ENCODE data around the gene ATL1.
"Not testable (repeated sequence)": the region's sequence is repeated elsewhere in the genome, so short reads cannot be mapped to it uniquely, and the experiment has no call there.

Gene ATL1

DNA sequence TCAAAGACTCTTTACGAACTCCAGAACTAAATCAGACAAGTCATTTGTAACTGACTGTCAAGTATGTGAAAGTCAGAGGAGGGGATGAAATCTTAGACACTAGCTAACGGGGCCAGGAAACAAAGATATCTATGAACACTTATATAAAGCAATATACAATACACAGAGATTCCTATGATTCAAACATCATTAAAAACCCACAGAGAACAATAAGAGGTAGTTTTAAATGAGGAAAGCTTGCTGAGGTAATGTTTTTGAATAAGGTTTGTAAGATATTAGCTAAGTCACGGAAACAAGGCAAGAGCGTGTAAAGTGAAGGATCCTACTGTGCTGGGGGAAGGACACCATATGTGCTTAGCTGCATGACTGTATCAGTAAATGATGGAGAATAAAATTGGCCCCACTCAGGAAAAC, 71.5 kb downstream of the ATL1 start:
- no peak for FAIRE-seq
- no peak for TF ChIP-seq POLR2A (IDR thresholded peaks at IDR 0.05; ENCODE audit: low read depth, low read length)

DNA sequence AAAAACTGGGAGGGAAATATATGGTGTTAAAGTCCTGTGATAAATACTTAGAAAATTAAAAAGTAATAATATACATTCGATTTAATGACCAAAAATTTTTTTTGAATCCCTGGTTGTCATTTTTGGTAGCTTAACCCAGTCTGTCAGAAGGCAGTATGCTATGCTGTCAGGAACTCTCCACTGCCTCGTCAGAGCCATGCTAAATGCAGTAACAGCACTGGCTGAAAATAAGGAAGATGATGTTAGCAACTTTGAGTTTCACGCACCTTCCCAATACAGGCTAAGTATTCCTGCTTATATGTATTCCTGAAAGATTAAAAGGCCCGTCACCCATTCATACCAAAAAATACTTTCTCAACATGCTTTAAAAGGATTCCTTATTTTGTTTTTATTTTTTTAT, 74.0 kb downstream of the ATL1 start:
- no peak for TF ChIP-seq POLR2A (IDR thresholded peaks at IDR 0.05; ENCODE audit: low read depth, low read length)
- no peak for DNase-seq (ENCODE audit: insufficient read length, low spot score)
- FAIRE-seq: no peak

More for the DNA sequence above, 71.5 kb downstream of the ATL1 start:
- DNase-seq (ENCODE audit: insufficient read length, low spot score): no peak

- DNase-seq (ENCODE audit: insufficient read length, low spot score) (no peak), FAIRE-seq (no peak)
- TF ChIP-seq POLR2A (IDR thresholded peaks at IDR 0.05; ENCODE audit: low read depth, low read length): no peak
Measured at GRCh38 chr14:50635141-50635540, 75.2 kb downstream of the ATL1 start.

GRCh38 chr14:50647282-50647681, 87.3 kb downstream of the ATL1 start:
- TF ChIP-seq POLR2A (IDR thresholded peaks at IDR 0.05; ENCODE audit: low read depth, low read length): no peak
- no peak for FAIRE-seq
- no peak for DNase-seq (ENCODE audit: insufficient read length, low spot score)

- FAIRE-seq (no peak), DNase-seq (ENCODE audit: insufficient read length, low spot score) (no peak)
- no peak for TF ChIP-seq POLR2A (IDR thresholded peaks at IDR 0.05; ENCODE audit: low read depth, low read length)
Measured at GRCh38 chr14:50647753-50648152, 87.8 kb downstream of the ATL1 start.

DNA sequence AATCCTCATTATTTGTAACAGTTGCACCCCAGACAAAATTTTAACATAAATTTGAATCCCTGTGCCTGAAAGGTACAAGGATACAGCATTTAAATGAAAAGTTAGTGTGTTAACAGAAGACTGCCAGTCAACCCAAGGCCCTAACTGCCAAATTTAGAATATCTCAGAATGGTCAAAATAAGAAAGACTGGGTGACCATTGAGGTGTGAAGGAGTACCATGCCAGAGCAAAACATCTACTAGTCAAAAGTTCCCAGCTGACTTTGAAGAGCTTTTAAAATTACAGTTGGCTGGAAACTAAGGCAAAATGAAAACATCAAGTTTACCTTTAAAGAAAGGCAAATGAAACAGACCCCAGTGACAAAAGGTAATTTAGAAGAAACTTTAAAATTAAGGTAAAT, 89.7 kb downstream of the ATL1 start:
- FAIRE-seq (no peak), DNase-seq (ENCODE audit: insufficient read length, low spot score) (no peak)

DNA sequence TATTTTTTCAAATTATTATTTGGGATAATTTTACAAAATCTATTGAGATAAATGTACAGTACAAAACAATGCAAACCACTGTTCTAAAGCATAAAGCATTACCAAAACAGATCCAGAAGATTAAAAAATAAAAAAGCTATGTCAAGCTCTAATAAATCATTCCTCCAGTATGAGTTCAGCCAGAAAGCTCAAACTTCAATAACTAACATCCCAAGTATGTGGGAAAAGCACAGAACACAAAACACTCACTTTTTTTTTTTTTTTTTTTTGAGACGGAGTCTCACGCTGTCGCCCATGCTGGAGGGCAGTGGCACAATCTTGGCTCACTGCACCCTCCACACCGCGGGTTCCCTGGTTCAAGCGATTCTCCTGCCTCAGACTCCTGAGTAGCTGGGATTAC, 96.8 kb downstream of the ATL1 start:
- FAIRE-seq (no peak), DNase-seq (ENCODE audit: insufficient read length, low spot score) (no peak)
- TF ChIP-seq POLR2A (IDR thresholded peaks at IDR 0.05; ENCODE audit: low read depth, low read length): no peak

More for the DNA sequence above, 89.7 kb downstream of the ATL1 start:
- no peak for TF ChIP-seq POLR2A (IDR thresholded peaks at IDR 0.05; ENCODE audit: low read depth, low read length)

DNA sequence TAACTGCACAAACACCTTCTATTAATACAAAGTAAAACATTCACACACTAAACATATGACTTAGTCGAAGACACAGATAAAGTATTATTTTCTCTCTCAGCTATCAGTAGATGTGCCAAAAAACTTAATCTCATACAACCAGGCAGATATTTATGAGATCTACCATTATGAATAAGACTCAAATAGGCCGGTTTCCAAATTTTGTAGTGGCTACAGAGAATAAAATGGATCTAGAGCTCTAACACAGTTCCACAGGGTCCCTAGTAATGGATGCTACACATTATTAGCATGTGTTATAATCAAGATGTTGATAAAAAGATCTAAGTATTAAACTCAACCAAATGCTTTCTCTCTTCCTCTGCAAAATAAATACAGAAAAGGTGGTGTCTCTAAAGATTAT, 97.8 kb downstream of the ATL1 start:
- FAIRE-seq: no peak
- no peak for DNase-seq (ENCODE audit: insufficient read length, low spot score)
- TF ChIP-seq POLR2A (IDR thresholded peaks at IDR 0.05; ENCODE audit: low read depth, low read length): no peak

GRCh38 chr14:50658203-50658602, 98.3 kb downstream of the ATL1 start:
- DNase-seq (ENCODE audit: insufficient read length, low spot score) (no peak), FAIRE-seq (no peak)
- no peak for TF ChIP-seq POLR2A (IDR thresholded peaks at IDR 0.05; ENCODE audit: low read depth, low read length)

DNA sequence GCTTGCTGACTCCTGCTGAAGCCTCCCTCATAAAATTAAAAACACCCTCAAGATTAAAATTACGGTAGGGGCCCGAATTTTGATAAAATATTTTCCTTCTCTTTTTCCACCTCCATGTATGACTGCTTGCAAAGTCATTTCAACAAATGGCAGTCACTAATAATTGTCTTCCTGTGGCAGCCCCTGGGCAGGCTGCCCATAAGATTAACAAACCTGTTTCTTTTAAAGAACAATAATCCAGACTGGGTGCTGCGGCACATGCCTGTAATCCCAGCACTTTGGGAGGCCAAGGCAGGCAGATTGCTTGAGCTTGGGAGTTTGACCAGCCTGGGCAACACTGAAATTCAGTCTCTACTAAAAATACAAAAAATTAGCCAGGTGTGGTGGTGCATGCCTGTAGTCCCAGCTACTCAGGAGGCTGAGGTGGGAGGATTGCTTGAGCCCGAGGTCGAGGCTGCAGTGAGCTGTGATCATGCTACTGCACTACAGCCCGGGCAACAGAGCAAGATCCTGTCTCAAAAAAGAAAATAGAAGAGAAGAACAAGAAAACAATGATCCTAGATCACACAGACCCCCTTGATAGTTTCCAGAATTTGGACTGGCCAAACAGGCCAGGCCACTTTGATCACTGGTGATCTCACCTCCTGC, 99.5 kb downstream of the ATL1 start:
- no peak for DNase-seq (ENCODE audit: insufficient read length, low spot score)
- TF ChIP-seq POLR2A (IDR thresholded peaks at IDR 0.05; ENCODE audit: low read depth, low read length): no peak
- no peak for FAIRE-seq

GRCh38 chr14:50664579-50664978, 104.6 kb downstream of the ATL1 start:
- FAIRE-seq; DNase-seq (ENCODE audit: insufficient read length, low spot score): not testable (repeated sequence)

- FAIRE-seq; DNase-seq (ENCODE audit: insufficient read length, low spot score): not testable (repeated sequence)
Measured at GRCh38 chr14:50665300-50665699, 105.4 kb downstream of the ATL1 start.

DNA sequence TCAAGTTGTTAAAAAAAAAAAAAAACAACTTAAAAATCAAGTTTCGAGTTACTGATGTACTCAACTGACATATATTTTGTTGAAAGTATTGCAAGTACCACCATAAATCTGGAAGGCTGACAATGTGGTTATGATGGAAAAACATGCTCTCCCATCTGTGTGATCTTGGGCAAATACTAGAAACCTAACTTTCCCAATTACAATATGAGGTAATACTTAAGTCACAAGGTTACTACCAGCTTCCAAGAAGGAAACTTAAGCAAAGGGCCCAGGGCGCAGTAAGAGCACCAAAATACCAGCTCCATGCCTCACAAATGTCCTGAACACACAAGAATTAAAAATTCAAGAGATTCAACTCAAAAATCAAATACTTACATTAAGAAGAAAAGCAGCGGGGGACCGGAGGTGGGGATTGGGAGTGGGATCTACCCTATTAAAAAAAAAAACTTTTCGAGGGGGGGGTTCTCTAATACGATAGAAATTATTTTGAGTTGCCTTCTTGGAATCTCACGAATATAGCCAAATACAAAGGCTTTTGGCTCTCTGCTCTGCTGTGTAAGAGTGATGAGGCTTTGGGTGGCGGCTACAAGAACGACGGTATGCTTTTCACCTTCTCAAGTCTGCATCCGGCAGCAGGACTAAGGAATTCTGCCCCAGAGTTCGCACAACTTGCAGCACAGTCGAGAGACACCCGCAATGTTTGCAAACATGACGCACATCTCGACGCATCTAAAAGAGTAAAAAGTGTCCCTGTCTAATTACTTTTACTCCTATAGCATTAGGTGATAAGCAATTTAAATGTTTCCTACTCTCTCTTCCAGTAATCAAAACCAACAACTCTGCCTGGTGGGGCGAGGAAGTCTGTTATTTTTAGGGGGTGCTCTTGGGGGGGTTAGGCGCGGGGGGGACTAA, 107.1 kb downstream of the ATL1 start:
- FAIRE-seq: peak; percentile 77
- no peak for TF ChIP-seq POLR2A (IDR thresholded peaks at IDR 0.05; ENCODE audit: low read depth, low read length)
- DNase-seq (ENCODE audit: insufficient read length, low spot score): no peak

- DNase-seq (ENCODE audit: insufficient read length, low spot score): no peak
- no peak for TF ChIP-seq POLR2A (IDR thresholded peaks at IDR 0.05; ENCODE audit: low read depth, low read length)
- no peak for FAIRE-seq
Measured at GRCh38 chr14:50667684-50667995, 107.7 kb downstream of the ATL1 start.
